Esophagus squamous epithelium (tissue), 5 donors: ENCODE results near the gene KANK2. TPM values are rescaled to one million over a fixed set of nuclear protein-coding genes. Genes with fewer than 3 reads are reported as not detected.
"Not testable (repeated sequence)": the region's sequence is repeated elsewhere in the genome, so short reads cannot be mapped to it uniquely, and the experiment has no call there.

Experiments
- DNase-seq: peaks from one replicate; lab custom pipeline; 2025; lab: John Stamatoyannopoulos, UW
- H3K27ac ChIP-seq, 4 donors: fragments of 200-600 bp; sonication (generic); one replicate each; pipeline ENCODE4 v1.5.1; 2016 to 2019; ENCODE audit warnings: mild to moderate bottlenecking in 1 of 4
- H3K27me3 ChIP-seq, 4 donors: fragments of 200-600 bp; sonication (generic); 1 replicate in 3 of 4; 2 replicates in 1 of 4; pipeline versions ENCODE4 v1.5.1 to v1.6.0; 2017 to 2021; ENCODE audit warnings: antibody characterized with exemption in 1 of 4
- H3K36me3 ChIP-seq, 3 donors: fragments of 200-600 bp; sonication (generic); one replicate each; pipeline ENCODE4 v1.5.1; 2016 to 2019
- H3K4me1 ChIP-seq, 3 donors: fragments of 200-600 bp; sonication (generic); one replicate each; pipeline ENCODE4 v1.5.1; 2017 to 2019
- H3K4me3 ChIP-seq, 4 donors: fragments of 200-600 bp; sonication (generic); 1 replicate in 3 of 4; 2 replicates in 1 of 4; pipeline ENCODE4 v1.5.1; 2016 to 2019; ENCODE audit warnings: mild to moderate bottlenecking in 2 of 4, moderate library complexity in 1 of 4
- H3K9me3 ChIP-seq, 3 donors: fragments of 200-600 bp; sonication (generic); one replicate each; pipeline ENCODE4 v1.5.1; 2016 to 2019
- CTCF ChIP-seq, 6 experiments: fragments of 450-650 bp in 4 of 6; fragments of 200-600 bp in 2 of 6; sonication (generic) in 2 of 6; IDR thresholded peaks; one replicate each; pipeline ENCODE4 v1.5.1; 2016 to 2019; ENCODE audit warnings: antibody characterized with exemption in 6 of 6, mild to moderate bottlenecking in 4 of 6, moderate library complexity in 4 of 6
- POLR2A ChIP-seq, 4 donors: fragments of 450-650 bp; IDR thresholded peaks; one replicate each; pipeline ENCODE4 v1.6.1; 2017; ENCODE audit warnings: antibody characterized with exemption in 4 of 4, mild to moderate bottlenecking in 4 of 4, moderate library complexity in 3 of 4
- WGBS, 2 donors: methylation state at CpG; one replicate each; pipeline ENCODE4 v1.1.5; 2018; 5-methylcytosine and 5-hydroxymethylcytosine counted together
- intact Hi-C: fragments of 100-400 bp; cut with DNase I; formaldehyde crosslinking; loops from one replicate; pipeline ENCODE4 v1.15.0; 2022
- total RNA-seq, 4 donors: library from RNA; depleted of rRNA; stranded (reverse); fragments of >200 nt; gene quantifications; one replicate each; pipeline ENCODE4 v1.1.0, GENCODE V29; 2016
- donor health status: DM: yes; HTN: yes; CAD: no.

Gene KANK2
- total RNA-seq, 4 donors from 2014 or later = 29.3 to 287 (median 57.1) TPM

- H3K9me3 ChIP-seq = no peaks in the 10 kb centered on the region
- no peaks in the 10 kb centered on the region for H3K27me3 ChIP-seq
- TF ChIP-seq CTCF (IDR thresholded peaks at IDR 0.05) = no peak
- no peak for TF ChIP-seq POLR2A (IDR thresholded peaks at IDR 0.05)
- intact Hi-C loops = no loop called here
- peaks cover 0 to 52% (median 0%) of the 10 kb centered on the region in 3 donors for H3K36me3 ChIP-seq
- WGBS, 2 donors = 83 to 89% methylated on average over 9 of the region's 9 CpGs
- no peak for DNase-seq
- H3K4me3 ChIP-seq = no peak overlapping the region
- peak overlapping the region in 3 of 4 donors; percentile 52 to 93 (median 89) for H3K27ac ChIP-seq
- peaks cover 12 to 75% (median 27%) of the 10 kb centered on the region in 3 donors for H3K4me1 ChIP-seq
Observed at GRCh38 chr19:11187441-11187840, 9.9 kb downstream of the KANK2 start.

DNA sequence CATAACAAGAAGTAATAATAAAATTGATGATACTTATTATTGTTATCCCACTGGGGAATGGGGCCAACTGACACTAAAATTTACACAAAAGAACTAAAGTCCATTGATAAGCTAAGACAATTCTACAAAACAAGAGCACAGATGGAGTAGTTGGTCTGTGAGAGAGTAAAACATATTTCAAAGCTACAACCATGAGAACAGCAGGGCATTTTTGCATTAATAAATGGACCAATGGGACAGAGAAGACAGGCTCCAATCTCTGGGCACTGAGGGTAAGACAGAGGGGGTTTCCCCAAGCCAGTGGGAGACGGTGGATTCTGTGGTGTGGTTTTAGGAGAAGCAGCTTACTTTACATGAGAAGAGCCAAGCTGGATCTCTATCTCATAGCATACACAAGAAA, 14.4 kb downstream of the KANK2 start:
- H3K4me1 ChIP-seq = peaks cover 6 to 64% (median 11%) of the 10 kb centered on the region in 3 donors
- H3K27me3 ChIP-seq = no peaks in the 10 kb centered on the region
- H3K36me3 ChIP-seq = peaks cover 0 to 39% (median 5%) of the 10 kb centered on the region in 3 donors

DNA sequence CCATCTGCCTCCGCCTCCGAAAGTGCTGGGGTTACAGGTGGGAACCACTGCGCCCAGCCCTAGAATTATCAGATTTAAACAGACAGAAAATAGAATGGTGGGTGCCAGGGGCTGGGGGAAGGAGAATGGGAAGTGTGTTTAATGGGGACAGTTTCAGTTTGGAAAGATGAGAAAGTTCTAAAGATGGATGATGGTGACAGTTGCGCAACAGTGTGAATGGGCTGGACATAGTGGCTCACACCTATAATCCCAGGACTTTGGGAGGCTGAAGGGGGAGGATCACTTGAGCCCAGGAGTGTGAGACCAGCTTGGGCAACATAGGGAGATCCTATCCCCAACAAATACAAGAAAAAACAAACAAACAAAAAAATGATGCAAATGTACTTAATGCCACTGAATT, 15.9 kb downstream of the KANK2 start:
- Histone ChIP-seq H3K36me3 (peaks cover under 1 to 50% (median 5%) of the 10 kb centered on the region in 3 donors), H3K9me3 (no peaks in the 10 kb centered on the region), H3K4me3 (no peak overlapping the region), H3K27ac (peak overlapping the region; percentile 19 to 74 (median 72)), H3K4me1 (peaks cover 6 to 57% (median 11%) of the 10 kb centered on the region in 3 donors), H3K27me3 (no peaks in the 10 kb centered on the region)
- WGBS, 2 donors = 93 to 98% methylated on average over 4 of the region's 4 CpGs
- intact Hi-C loops = no loop called here
- no peak for DNase-seq
- TF ChIP-seq POLR2A (IDR thresholded peaks at IDR 0.05) (no peak), CTCF (IDR thresholded peaks at IDR 0.05) (no peak)

More for the DNA sequence above, 14.4 kb downstream of the KANK2 start:
- no peak for TF ChIP-seq POLR2A (IDR thresholded peaks at IDR 0.05)
- no peak for TF ChIP-seq CTCF (IDR thresholded peaks at IDR 0.05)
- Histone ChIP-seq H3K27ac (peak overlapping the region in 1 of 4 donors; percentile 93), H3K4me3 (no peak overlapping the region), H3K9me3 (no peaks in the 10 kb centered on the region)
- intact Hi-C loops = no loop called here
- 64 to 74% methylated on average over 1 of the region's 1 CpG for WGBS, 2 donors
- DNase-seq = no peak

DNA sequence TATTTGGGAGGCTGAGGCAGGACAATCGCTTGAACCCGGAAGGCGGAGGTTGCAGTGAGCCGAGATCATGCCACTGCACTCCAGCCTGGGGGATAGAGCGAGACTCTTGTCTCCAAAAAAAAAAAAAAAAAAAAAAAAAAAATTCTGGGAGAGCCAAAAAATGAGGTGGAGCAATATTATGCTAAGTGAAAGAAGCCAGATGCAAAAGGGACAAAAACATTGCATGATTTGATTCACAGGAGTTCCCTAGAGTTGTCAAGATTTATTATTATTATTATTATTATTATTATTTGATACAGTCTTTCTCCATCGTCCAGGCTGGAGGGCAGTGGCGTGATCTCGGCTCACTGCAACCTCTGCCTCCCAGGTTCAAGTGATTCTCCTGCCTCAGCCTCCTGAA, 16.4 kb downstream of the KANK2 start:
- Histone ChIP-seq H3K36me3 (peaks cover 5 to 50% (median 5%) of the 10 kb centered on the region in 3 donors), H3K27ac (peak overlapping the region; percentile 19 to 74 (median 72)), H3K4me1 (peaks cover 6 to 52% (median 11%) of the 10 kb centered on the region in 3 donors)
- H3K9me3 ChIP-seq, DNase-seq, H3K4me3 ChIP-seq, H3K27me3 ChIP-seq, intact Hi-C loops: not testable (repeated sequence)
- WGBS, 2 donors = 77 to 87% methylated on average over 6 to 8 of the region's 8 CpGs

GRCh38 chr19:11180346-11180745, 17.0 kb downstream of the KANK2 start:
- no peaks in the 10 kb centered on the region for H3K9me3 ChIP-seq
- no peak for DNase-seq
- H3K27ac ChIP-seq = peak overlapping the region; percentile 12 to 74 (median 72)
- H3K4me3 ChIP-seq = no peak overlapping the region
- no peaks in the 10 kb centered on the region for H3K27me3 ChIP-seq
- intact Hi-C loops = no loop called here
- H3K4me1 ChIP-seq = peaks cover 6 to 46% (median 11%) of the 10 kb centered on the region in 3 donors
- TF ChIP-seq CTCF (IDR thresholded peaks at IDR 0.05) (no peak), POLR2A (IDR thresholded peaks at IDR 0.05) (no peak)
- peaks cover 5 to 52% (median 6%) of the 10 kb centered on the region in 3 donors for H3K36me3 ChIP-seq
- WGBS, 2 donors = 46 to 84% methylated on average over 5 to 8 of the region's 8 CpGs
